Astrocyte (in vitro differentiated cells and primary cell): Measurements from ENCODE around the gene CALHM2.

ENCODE experiments used
- CTCF ChIP-seq: IDR thresholded peaks from 2 replicates; pipeline ENCODE4 v1.5.1; 2011; ENCODE audit warnings: low read depth, mild to moderate bottlenecking, inconsistent platforms, low read length, moderate library complexity; ENCODE audit not compliant: insufficient read depth
- EZH2 ChIP-seq: IDR thresholded peaks from 2 replicates; pipeline ENCODE4 v1.6.1; 2012; ENCODE audit warnings: mild to moderate bottlenecking, low read length, inconsistent platforms; ENCODE audit not compliant: insufficient read depth

- no peak for TF ChIP-seq CTCF
- TF ChIP-seq EZH2 = no peak
These were observed 28.4 kb upstream of the CALHM2 start for GRCh38 chr10:103480521-103480920.
